Kidney epithelial cell (primary cell): ENCODE data around the gene CCBE1. TPM values are rescaled to one million over a fixed set of nuclear protein-coding genes. Genes with fewer than 3 reads are reported as not detected.

Source experiments
- DNase-seq: peaks from one replicate; pipeline ENCODE4 v3.0.0-alpha.2; 2010; ENCODE audit warnings: low read depth
- H3K27me3 ChIP-seq: 2 replicates; pipeline ENCODE4 v1.6.0; 2011; ENCODE audit warnings: low read length; ENCODE audit not compliant: control insufficient read depth, insufficient read depth
- H3K36me3 ChIP-seq: 2 replicates; pipeline ENCODE4 v1.5.1; 2011; ENCODE audit warnings: low read length; ENCODE audit not compliant: control insufficient read depth, insufficient read depth
- H3K4me3 ChIP-seq: 2 replicates; pipeline ENCODE4 v1.5.1; 2011; ENCODE audit warnings: low read depth, mild to moderate bottlenecking, control low read depth, low read length
- total RNA-seq: library from RNA; depleted of rRNA; stranded (reverse); fragments of >200 nt; gene quantifications from 2 replicates; pipeline ENCODE4 v1.2.3, GENCODE V29; 2015
- TF ChIP-seq, protein P1 (sequence below): IDR thresholded peaks from 2 replicates; pipeline ENCODE4 v1.5.1; 2011; ENCODE audit warnings: mild to moderate bottlenecking, moderate library complexity, low read length, control low read depth, inconsistent platforms; ENCODE audit not compliant: insufficient read depth, poor library complexity, severe bottlenecking

The CCBE1 gene
- total RNA-seq, 1 donor from 2014 or later = 1.2 TPM

DNA sequence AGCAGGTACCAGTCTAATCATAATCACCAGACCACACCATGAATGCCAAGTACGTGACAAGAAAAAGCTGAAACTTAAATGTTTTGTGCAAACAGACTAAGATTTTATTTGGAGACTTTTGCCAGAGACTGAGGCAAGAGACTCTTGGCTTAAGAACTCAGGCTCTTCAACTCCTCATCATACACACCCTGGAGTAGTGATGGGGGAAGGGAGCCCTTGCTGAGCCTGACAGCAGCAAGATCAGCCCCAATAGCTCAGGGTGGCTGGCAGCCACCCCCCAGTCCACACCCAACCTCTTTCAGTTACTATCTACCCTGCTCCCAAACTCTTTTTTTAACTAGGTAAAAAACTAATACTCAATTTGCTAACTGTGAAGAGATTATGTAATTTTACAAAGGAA lies 114.8 kb downstream of the CCBE1 start:
- Histone ChIP-seq H3K36me3 (no peaks in the 10 kb centered on the region), H3K4me3 (no peak overlapping the region), H3K27me3 (no peaks in the 10 kb centered on the region)
- TF ChIP-seq, protein P1, sequence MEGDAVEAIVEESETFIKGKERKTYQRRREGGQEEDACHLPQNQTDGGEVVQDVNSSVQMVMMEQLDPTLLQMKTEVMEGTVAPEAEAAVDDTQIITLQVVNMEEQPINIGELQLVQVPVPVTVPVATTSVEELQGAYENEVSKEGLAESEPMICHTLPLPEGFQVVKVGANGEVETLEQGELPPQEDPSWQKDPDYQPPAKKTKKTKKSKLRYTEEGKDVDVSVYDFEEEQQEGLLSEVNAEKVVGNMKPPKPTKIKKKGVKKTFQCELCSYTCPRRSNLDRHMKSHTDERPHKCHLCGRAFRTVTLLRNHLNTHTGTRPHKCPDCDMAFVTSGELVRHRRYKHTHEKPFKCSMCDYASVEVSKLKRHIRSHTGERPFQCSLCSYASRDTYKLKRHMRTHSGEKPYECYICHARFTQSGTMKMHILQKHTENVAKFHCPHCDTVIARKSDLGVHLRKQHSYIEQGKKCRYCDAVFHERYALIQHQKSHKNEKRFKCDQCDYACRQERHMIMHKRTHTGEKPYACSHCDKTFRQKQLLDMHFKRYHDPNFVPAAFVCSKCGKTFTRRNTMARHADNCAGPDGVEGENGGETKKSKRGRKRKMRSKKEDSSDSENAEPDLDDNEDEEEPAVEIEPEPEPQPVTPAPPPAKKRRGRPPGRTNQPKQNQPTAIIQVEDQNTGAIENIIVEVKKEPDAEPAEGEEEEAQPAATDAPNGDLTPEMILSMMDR = no peak
- DNase-seq = no peak

- H3K27me3 ChIP-seq = no peaks in the 10 kb centered on the region
- TF ChIP-seq, protein P1 = no peak
- DNase-seq = no peak
- no peak overlapping the region for H3K4me3 ChIP-seq
- H3K36me3 ChIP-seq = no peaks in the 10 kb centered on the region
These were observed 117.7 kb downstream of the CCBE1 start for GRCh38 chr18:59579509-59579908.

GRCh38 chr18:59577386-59577655 lies 119.9 kb downstream of the CCBE1 start:
- H3K27me3 ChIP-seq = no peaks in the 10 kb centered on the region
- H3K36me3 ChIP-seq = no peaks in the 10 kb centered on the region
- H3K4me3 ChIP-seq = no peak overlapping the region
- DNase-seq = no peak
- TF ChIP-seq, protein P1 = no peak

DNA sequence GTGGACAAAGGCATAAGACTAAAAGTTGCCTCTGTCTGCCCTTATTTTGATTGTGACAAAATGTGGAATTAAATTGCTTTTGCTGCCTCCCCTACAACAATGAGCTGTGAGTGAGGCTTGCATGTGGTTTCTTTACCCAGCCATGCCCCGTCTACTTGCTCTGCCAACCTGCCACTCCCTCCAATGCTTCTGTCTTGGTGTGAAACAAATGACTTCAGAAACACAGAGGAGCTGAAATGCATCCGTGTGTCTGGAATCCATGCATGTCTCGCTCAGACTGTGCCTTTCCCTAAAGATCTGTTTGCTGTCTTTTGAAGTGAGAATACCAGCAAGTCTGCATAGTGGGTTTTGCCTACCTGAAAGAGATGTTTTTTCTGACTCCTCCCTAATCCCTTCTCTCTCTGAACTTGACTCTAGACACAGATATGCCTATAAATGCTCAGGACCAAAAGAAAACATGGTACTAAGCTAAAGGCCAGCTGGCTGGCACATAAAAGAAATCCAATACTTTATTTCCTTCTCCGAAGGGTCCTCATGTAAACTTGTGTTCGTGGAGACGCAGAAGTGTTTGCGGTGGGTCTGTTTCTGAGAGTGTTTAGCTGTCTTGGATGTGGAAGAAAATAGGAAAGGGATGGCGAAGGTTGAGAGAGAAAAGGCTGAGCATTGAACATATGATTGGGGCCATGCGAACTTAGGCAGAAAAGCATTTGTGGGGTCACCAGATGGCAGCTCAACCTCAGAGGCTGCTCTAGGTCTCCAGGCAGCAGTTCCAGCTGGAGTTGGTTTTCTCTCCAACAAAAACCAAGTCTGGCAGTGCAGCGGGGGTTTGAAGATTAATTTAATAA lies 120.5 kb downstream of the CCBE1 start:
- no peak for DNase-seq
- Histone ChIP-seq H3K36me3 (no peaks in the 10 kb centered on the region), H3K4me3 (no peak overlapping the region), H3K27me3 (no peaks in the 10 kb centered on the region)
- TF ChIP-seq, protein P1 = no peak

- DNase-seq = no peak
These were observed 121.2 kb downstream of the CCBE1 start for GRCh38 chr18:59575995-59576394.

DNA sequence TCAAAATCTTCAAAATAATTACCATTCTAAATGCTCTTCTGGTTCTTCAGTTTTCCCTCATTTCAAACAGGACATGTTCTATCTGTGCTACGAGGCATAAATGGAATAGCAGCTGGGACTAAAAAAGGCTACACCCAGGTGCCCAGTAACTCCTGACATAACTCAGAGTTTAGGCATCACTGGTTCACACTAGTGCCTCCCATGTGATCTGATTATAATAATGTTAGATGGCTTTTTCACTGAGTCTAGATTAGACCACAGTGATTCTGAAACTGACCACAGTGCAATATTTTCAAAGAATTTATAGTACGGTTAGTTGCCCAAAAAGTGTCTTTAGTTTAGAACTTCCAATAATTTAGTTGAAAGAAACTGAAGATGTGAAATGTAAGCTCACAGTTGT lies 123.3 kb downstream of the CCBE1 start:
- Histone ChIP-seq H3K27me3 (no peaks in the 10 kb centered on the region), H3K36me3 (no peaks in the 10 kb centered on the region), H3K4me3 (no peak overlapping the region)
- TF ChIP-seq, protein P1 = no peak
- DNase-seq = no peak

More at GRCh38 chr18:59575995-59576394, 121.2 kb downstream of the CCBE1 start:
- Histone ChIP-seq H3K27me3 (no peaks in the 10 kb centered on the region), H3K36me3 (no peaks in the 10 kb centered on the region), H3K4me3 (no peak overlapping the region)
- TF ChIP-seq, protein P1 = no peak
